Gastrocnemius medialis (tissue), 4 donors: ENCODE results near the gene CFI. TPM values are rescaled to one million over a fixed set of nuclear protein-coding genes. Genes with fewer than 3 reads are reported as not detected.

ENCODE experiments used
- ATAC-seq, 2 donors: fragments of 150-250 bp; one replicate each; pipeline ENCODE4 v1.9.1; 2016
- DNase-seq, 2 donors: peaks; one replicate each; pipeline ENCODE4 v3.0.0-alpha.2; 2019
- H3K27ac ChIP-seq, 4 donors: fragments of 200-600 bp; sonication (generic); 1 replicate in 1 of 4; 2 replicates in 3 of 4; pipeline ENCODE4 v1.5.1; 2016 to 2018; ENCODE audit warnings: mild to moderate bottlenecking in 2 of 4, moderate library complexity in 1 of 4
- H3K27me3 ChIP-seq, 3 donors: fragments of 200-600 bp; sonication (generic) in 2 of 3; 1 replicate in 1 of 3; 2 replicates in 2 of 3; pipeline versions ENCODE4 v1.5.1 to v1.6.0; 2016 to 2019; ENCODE audit warnings: mild to moderate bottlenecking in 1 of 3, moderate library complexity in 1 of 3
- H3K36me3 ChIP-seq, 2 donors: fragments of 200-600 bp; sonication (generic) in 1 of 2; one replicate each; pipeline ENCODE4 v1.5.1; 2017 to 2018
- H3K4me1 ChIP-seq, 2 donors: fragments of 200-600 bp; sonication (generic) in 1 of 2; one replicate each; pipeline ENCODE4 v1.5.1; 2016 to 2017; ENCODE audit warnings: mild to moderate bottlenecking in 2 of 2
- H3K4me3 ChIP-seq, 4 donors: fragments of 200-600 bp; sonication (generic) in 3 of 4; 1 replicate in 1 of 4; 2 replicates in 3 of 4; pipeline ENCODE4 v1.5.1; 2016 to 2019; ENCODE audit warnings: mild to moderate bottlenecking in 2 of 4
- H3K9me3 ChIP-seq, 3 donors: fragments of 200-600 bp; sonication (generic) in 2 of 3; 1 replicate in 1 of 3; 2 replicates in 2 of 3; pipeline ENCODE4 v1.5.1; 2016 to 2019
- CTCF ChIP-seq, 5 experiments: fragments of 450-650 bp in 3 of 5; fragments of 200-600 bp in 2 of 5; sonication (generic) in 2 of 5; IDR thresholded peaks in 4 of 5; conservative IDR thresholded peaks in 1 of 5; 1 replicate in 4 of 5; 2 replicates in 1 of 5; pipeline ENCODE4 v1.5.1; 2016 to 2019; ENCODE audit warnings: antibody characterized with exemption in 5 of 5, mild to moderate bottlenecking in 3 of 5, moderate library complexity in 3 of 5
- POLR2A ChIP-seq, 2 donors: fragments of 450-650 bp; IDR thresholded peaks; one replicate each; pipeline ENCODE4 v1.6.1; 2017; ENCODE audit warnings: antibody characterized with exemption in 2 of 2, mild to moderate bottlenecking in 2 of 2, moderate library complexity in 2 of 2
- in situ Hi-C, 4 donors: fragments of 200-750 bp; cut with MboI; loops; one replicate each; pipeline versions ENCODE4 v1.15.0 to v1.8.0; 2017; ENCODE audit warnings: low sequenced_read_pairs in 4 of 4
- intact Hi-C: fragments of 100-400 bp; cut with DNase I; formaldehyde crosslinking; loops from one replicate; pipeline ENCODE4 v1.15.1; 2023; ENCODE audit warnings: low total_unique reads
- total RNA-seq, 4 donors: library from RNA; depleted of rRNA; stranded (reverse); fragments of >200 nt; gene quantifications; one replicate each; pipeline versions ENCODE4 v1.1.0 to v1.2.3, GENCODE V29; 2016

The CFI gene
- total RNA-seq, 4 donors from 2014 or later: 1.1 to 3.7 (median 3.3) TPM

- Histone ChIP-seq H3K4me3 (no peak overlapping the region), H3K36me3 (no peaks in the 10 kb centered on the region), H3K27me3 (no peaks in the 10 kb centered on the region), H3K4me1 (peaks cover 5 to 10% of the 10 kb centered on the region in 2 donors), H3K27ac (no peak overlapping the region), H3K9me3 (no peaks in the 10 kb centered on the region)
- in situ Hi-C loops: loop anchor here in 1 of 4 donors (10.0 kb wide), 1 partner anchor 81 kb away; the partner anchor contains the start of gene GAR1
- intact Hi-C loops: loop anchor here (5.0 kb wide), 1 partner anchor 296 kb away; no protein-coding TSS in a partner anchor
- ATAC-seq (no peak), DNase-seq (no peak)
- TF ChIP-seq CTCF (IDR thresholded peaks at IDR 0.05 in 4 of 5, conservative IDR thresholded peaks at IDR 0.05 in 1 of 5) (no peak), POLR2A (IDR thresholded peaks at IDR 0.05) (no peak)
Observed at GRCh38 chr4:109733728-109734127, 68.1 kb downstream of the CFI start.

DNA sequence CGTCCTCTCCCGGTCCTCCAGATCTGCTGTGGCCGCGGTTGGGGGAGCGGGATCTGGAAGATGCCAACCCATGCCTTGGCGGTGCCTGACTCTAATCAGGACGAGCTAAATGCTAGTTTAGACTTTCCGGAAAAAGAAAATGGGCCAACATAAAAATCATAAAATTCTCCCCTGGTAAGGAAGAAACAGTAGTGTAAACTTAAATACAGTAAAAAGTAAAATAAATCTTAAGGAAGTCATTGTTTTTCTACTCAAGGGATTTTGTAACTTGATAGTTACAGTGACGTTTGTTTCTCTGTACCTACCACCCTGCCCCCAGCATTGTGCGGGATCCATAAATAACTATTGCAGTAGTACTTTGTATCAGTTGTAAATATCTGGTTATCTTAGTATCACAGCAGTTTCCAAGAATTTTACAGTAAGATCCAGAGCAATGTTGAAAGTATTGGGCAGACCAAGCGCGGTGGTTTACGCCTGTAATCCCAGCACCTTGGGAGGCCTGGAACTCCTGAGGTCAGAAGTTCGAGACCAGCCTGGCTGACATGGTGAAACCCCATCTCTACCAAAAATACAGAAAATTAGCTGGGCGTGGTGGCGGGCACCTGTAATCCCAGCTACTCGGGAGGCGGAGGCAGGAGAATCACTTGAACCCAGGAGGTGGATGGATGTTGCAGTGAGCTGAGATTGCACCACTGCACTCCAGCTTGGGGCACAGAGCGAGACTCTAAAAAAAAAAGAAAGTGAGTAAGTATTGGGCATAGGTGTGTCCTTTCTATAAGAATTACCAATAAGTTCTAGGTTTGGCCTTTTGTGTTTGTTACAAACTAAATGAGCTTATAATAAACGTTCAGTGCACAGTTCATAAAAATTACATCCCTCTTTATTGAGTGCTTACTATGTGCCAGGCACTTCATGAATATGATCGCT, 70.9 kb downstream of the CFI start:
- no peak for TF ChIP-seq POLR2A (IDR thresholded peaks at IDR 0.05)
- TF ChIP-seq CTCF (IDR thresholded peaks at IDR 0.05 in 4 of 5, conservative IDR thresholded peaks at IDR 0.05 in 1 of 5): no peak
- no peak for DNase-seq
- Histone ChIP-seq H3K27ac (peak overlapping the region; percentile 91 to 96 (median 95)), H3K27me3 (no peaks in the 10 kb centered on the region), H3K9me3 (no peaks in the 10 kb centered on the region), H3K4me3 (peak overlapping the region; percentile 86 to 99 (median 94)), H3K4me1 (peaks cover 14 to 19% of the 10 kb centered on the region in 2 donors), H3K36me3 (no peaks in the 10 kb centered on the region)
- intact Hi-C loops: loop anchor here (1.0 to 5.0 kb wide), 3 partner anchors 28 to 294 kb away; partner anchors contain the start of genes CASP6 and GAR1
- in situ Hi-C loops: loop anchor here in 1 of 4 donors (10.0 kb wide), 1 partner anchor 84 kb away; the partner anchor contains the start of gene GAR1
- ATAC-seq: peak in 1 of 2 donors; percentile 24

GRCh38 chr4:109729718-109730618, 71.8 kb downstream of the CFI start, which contains the start of gene PLA2G12A:
Gene PLA2G12A (minus strand): TSS chr4:109730070. CDS start chr4:109729809, 261 bp downstream.
- in situ Hi-C loops: loop anchor here in 2 of 4 donors (10.0 kb wide), 1 partner anchor 85 kb away; the partner anchor contains the start of gene GAR1 (in 2 of the 2)
- intact Hi-C loops: loop anchor here (1.0 to 10.0 kb wide), 4 partner anchors 27 to 1105 kb away; partner anchors contain the start of genes CASP6, GAR1 and RPL34
- peak; percentile 54 to 61 for DNase-seq
- Histone ChIP-seq H3K9me3 (no peaks in the 10 kb centered on the region), H3K27me3 (no peaks in the 10 kb centered on the region), H3K27ac (peak within 1 kb of the TSS; percentile 91 to 96 (median 95)), H3K4me1 (peaks cover 14 to 19% of the 10 kb centered on the region in 2 donors), H3K36me3 (no peaks in the 10 kb centered on the region), H3K4me3 (peak within 1 kb of the TSS; percentile 86 to 99 (median 94))
- peak; percentile 77 to 85 for ATAC-seq
- no peak for TF ChIP-seq CTCF (IDR thresholded peaks at IDR 0.05 in 4 of 5, conservative IDR thresholded peaks at IDR 0.05 in 1 of 5)
- TF ChIP-seq POLR2A (IDR thresholded peaks at IDR 0.05): peak; percentile 71 to 72

DNA sequence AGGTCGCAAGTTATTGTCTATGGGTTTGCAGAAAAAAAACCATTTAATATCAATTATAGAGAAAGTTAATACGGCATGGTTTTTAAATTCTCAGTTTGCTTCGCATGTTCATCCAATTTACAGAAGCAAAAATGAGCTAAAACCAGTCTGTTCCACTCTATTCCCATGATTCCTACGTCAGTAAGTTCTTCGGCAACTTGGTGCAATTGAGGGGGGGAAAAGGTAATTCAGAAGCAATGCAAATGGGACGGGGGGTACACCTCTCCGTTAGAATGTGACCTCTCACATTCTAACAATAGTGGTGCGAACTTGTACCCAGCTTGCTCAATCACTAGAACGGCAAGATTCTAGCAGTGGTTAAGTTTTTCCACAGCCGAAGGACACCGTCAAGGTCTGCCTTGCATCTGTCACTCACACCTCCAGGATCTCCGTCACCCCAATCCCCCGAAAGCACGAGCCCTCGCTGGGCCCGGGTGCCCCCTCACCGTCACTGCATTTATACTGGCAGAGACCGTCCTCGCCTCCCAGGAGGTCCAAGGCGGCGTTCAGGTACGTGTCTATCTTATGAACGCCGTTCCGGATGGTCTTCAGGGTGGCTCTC, 72.6 kb downstream of the CFI start:
- H3K36me3 ChIP-seq: no peaks in the 10 kb centered on the region
- peak overlapping the region; percentile 86 to 99 (median 94) for H3K4me3 ChIP-seq
- no peaks in the 10 kb centered on the region for H3K27me3 ChIP-seq
- TF ChIP-seq CTCF (IDR thresholded peaks at IDR 0.05 in 4 of 5, conservative IDR thresholded peaks at IDR 0.05 in 1 of 5): no peak
- TF ChIP-seq POLR2A (IDR thresholded peaks at IDR 0.05): no peak
- intact Hi-C loops (loop anchor here (10.0 kb wide), 1 partner anchor 1104 kb away; the partner anchor contains the start of gene RPL34), in situ Hi-C loops (loop anchor here in 1 of 4 donors (10.0 kb wide), 1 partner anchor 86 kb away; the partner anchor contains the start of gene GAR1)
- peaks cover 14 to 19% of the 10 kb centered on the region in 2 donors for H3K4me1 ChIP-seq
- no peak for DNase-seq
- peak in 1 of 2 donors; percentile 34 for ATAC-seq
- H3K9me3 ChIP-seq: no peaks in the 10 kb centered on the region
- peak overlapping the region; percentile 91 to 96 (median 95) for H3K27ac ChIP-seq
